GM21526 (cell line): ENCODE measurements around the gene IKZF1.
"Not testable (repeated sequence)": the region's sequence is repeated elsewhere in the genome, so short reads cannot be mapped to it uniquely, and the experiment has no call there.

ENCODE experiments used
- ATAC-seq: cut with Tn5 transposase; IDR thresholded peaks from one replicate; pipeline ENCODE4 v1.9.1; 2021; ENCODE audit warnings: moderate library complexity; ENCODE audit not compliant: unreplicated experiment, low FRiP score

The IKZF1 gene

DNA sequence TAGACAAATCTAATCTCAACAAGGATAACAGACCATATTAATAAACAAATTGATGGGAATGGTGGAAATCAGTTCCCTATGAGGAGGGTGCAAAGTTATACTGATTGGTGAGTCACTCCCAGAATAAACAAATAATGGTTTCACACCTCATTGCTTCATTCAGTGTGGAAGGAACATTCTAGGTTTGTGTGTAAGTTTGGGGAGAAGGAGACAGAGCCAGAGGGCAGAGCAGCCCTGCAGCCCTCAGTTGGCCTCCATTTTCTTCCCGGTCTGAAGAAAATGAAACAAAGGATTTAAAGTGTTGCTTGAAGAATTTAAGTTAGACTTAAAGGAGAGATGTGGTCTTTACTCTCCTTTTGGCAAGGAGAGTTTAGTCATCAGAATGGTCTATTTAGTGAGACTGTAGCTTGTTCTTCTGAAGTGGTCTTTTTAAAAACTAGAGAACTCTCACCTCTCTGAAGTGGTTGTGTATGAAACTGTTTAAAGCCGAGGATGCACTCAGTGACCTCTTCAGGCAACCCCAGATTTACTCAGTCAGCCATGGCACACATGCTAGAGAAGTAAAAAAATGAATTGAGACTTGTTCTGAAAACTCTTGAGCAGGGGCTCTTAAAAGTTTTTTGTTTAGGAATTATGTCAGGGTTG, 27.2 kb downstream of the IKZF1 start:
- ATAC-seq, result peak; percentile 71

- ATAC-seq, result no peak
Measured at GRCh38 chr7:50332241-50333165, 28.0 kb downstream of the IKZF1 start.

DNA sequence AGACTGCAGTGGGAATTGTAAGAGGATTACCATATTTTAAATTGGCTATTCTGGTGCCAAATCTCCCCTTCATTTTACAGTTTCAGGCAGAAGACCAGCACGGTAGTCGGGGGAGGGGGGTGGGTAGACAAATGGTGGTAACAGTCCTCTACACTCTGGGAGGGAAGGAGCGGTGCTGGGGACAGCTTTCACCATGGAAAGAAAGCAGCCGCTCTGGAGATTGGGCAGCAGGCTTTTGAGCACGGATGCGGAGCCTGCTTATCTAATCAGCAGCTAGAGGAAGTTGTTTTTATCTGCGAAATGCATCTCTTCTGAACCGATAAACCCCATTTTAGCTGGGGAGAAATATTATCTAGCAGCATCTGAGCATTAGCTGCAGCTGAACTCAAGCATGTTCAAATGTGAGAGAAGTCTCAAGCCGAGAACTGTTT, 28.7 kb downstream of the IKZF1 start:
- ATAC-seq, result no peak

DNA sequence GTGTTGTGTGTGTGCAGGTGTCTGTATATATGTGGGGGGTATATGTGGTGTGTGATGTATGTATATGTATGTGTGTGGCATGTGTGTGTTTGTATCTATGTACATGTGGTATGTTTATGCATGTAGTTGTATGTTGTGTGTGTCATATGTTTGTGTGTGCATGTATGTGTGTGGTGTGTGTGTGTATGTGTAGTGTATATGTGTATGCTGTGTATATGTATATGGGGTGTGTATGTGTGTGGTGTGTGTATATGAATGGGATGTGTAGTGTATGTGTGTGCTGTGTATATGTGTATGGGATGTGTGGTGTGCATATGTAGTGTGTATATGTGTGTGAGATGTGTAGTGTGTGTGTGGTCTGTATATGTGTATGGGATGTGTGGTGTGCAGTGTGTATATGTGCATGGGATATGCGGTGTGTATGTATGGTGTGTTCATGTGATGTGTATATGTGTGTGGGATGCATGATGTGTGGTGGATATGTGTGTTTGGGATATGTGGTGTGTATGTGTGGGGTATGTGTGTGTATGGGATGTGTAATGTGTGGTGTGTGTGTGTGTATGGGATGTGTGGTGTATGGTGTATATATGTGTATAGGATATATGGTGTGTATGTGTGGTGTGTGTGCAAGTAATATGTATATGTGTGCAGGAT, 30.0 kb downstream of the IKZF1 start:
- no peak for ATAC-seq

- ATAC-seq, result no peak
Measured at GRCh38 chr7:50335230-50335794, 30.8 kb downstream of the IKZF1 start.

DNA sequence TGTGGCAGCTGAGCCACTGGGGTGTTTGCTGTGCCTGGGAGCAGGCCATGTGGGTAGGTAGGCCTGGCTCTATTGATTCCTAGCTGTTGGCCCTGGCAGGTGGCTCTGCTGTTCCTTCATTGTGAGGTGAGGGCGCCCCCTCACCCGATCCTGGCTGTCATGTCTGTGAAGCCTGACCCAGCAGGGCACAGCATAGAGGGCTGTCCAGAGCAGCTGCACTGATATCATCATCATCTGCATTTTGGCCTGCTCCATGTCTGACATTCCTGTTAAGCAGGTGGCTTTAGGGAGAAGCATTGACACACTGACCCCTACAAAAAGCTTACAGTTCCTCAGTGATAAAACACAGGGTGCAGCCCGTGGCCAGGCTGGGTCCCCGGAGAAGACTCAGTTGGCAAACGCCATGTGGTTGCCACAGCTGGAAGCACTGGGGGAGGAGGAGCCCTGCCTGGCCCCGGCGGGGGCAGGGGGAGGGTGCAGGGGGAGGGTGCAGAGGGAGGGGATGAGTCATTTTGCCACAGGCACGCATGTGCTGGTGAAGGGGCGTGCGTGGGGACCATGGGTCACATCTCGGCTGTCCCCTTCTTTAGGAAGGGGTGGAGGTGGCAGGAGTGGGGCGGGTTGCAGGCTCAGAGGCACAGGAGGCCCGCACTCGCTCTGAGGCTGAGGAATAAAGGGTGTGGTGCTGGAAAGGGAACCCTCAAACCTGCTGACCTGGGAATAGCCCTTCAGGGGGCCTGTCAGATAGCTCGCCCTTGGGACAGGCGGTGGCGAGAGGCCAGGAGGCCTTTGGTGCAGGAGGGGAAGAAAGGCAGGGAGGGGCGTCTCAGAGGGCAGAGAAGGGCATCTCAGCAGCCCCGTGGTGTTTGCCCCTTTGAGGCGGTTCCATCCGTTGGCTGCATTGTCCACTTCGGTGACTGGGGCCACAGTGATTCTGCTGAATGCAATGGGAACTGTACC, 31.6 kb downstream of the IKZF1 start:
- ATAC-seq, result no peak

- ATAC-seq, result no peak
Measured at GRCh38 chr7:50336894-50337703, 32.6 kb downstream of the IKZF1 start.

GRCh38 chr7:50339472-50339871, 35.0 kb downstream of the IKZF1 start:
- not testable (repeated sequence) for ATAC-seq

- ATAC-seq, result peak; percentile 26
Measured at GRCh38 chr7:50339990-50340500, 35.5 kb downstream of the IKZF1 start.

DNA sequence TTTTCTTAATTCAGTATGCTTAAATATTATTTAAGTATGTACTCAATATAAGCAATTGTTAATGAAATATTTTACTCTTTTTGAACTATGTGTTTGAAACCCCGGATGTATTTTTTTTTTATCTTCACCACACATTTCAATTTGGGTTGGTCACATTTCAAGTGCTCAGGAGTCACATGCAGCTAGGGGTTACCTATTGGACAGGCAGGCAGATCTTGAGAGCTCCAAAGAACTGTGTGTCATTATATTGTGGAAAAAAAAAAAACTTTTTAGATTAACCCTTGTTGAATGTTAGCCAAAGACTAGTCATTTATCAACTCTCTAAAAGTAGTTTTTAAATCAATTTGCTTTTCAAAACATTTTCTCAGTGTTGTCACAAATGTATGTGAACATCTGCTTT, 37.2 kb downstream of the IKZF1 start:
- ATAC-seq, result no peak

DNA sequence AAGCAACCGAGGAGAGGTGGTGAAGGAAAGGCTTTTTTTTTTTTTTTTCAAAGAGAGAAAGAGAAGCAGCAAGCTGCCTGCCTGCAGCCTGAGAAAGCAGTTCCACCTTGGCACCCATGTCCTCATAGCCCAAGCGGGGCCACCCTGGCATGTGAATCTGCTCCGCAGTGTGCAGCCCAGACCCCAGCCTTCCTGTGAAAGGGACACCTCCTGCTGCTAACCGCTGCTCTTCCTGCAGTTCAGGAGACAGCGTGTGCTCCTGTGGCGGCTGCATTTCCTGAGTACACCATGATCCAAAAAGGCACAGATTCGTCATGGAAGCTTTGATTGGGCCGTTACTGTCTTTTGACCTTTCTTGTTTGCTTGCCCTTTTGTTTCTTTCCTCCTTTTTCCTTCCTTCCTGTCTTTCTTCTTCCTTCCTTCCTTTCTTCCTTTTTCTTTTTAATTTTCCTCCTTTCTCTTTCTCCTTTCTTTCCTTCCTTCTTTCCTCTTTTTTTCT, 38.1 kb downstream of the IKZF1 start:
- no peak for ATAC-seq

- ATAC-seq, result no peak
Measured at GRCh38 chr7:50346545-50347497, 42.3 kb downstream of the IKZF1 start.

GRCh38 chr7:50347693-50348092, 43.2 kb downstream of the IKZF1 start:
- ATAC-seq, result no peak

DNA sequence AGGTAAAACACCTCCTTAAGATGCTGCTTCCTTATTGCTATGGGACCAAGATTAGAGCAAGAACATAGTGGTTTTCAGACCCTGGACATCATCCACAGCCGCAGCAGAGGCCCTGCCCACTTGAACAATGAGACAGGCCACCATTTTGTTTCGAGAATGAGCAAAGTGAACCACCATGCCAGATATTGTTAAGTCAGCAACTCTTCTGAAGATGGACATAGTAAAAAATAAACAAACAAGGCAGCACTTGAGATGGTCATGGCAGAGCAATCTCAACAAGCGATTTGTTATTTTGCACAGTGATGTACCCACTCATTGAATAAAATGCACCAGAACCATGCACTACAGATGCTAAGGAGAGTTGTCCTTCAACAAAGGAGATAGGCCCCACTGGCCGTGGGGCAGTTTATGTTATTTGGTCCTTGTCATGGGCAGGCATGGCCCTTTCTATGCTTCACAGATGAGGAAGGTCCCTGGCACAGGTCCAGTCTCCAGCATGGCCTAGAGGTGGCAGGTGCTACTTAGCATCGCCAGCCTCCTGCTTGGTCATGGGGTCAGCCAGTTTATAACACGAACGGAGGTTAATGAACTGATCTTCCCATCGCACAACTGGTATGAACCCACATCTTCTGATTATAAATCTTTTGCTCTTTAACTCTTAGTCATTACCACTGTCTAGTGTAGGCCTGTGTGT, 44.1 kb downstream of the IKZF1 start:
- ATAC-seq, result no peak

GRCh38 chr7:50349399-50349798, 44.9 kb downstream of the IKZF1 start:
- no peak for ATAC-seq

DNA sequence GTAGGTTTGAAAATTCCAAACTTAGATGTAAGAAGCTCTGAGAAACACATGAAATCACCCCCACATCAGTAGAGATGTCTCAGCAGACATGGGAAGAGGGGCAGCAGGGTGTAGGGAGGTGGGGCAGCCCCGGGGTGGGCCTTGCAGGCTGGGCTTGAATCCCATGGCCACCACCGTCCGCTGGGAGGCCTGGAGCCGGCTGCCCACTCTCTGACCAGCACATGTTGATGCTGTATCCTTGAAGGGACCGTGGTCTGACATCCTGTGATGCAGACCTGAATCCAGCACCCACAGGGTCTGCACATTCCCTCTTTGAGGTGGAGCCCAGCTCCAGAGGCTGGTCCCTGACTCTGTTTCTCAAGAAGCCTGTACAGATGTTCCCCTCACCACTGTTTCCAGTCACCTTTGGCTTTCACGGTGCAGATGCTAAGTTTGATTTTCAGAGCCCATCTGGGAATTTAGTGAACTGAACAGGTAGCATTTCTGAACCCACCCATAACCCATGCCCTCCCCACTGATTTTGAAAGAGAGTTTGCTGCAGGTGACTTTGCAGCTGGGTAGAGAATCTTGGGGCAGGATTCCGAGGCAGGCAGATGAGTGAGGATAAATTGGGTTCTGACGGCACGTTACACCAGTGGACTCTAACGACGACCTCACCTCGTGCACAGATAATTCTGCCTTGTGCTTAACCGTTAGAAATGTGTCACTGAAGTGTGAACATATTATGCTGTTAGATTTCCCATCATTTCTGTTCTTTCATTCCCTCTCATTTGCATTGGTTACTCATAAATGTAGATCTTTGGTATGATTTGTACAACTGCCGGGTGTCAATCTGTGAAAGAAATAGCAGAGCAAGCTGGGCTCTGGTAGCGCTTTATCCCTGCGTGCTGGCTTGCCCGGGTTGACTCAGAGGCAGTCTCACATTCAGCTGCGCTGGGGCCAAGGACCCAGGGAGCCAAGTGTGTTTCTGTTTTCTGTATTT, 45.7 kb downstream of the IKZF1 start:
- peak; percentile 73 for ATAC-seq
